ENCODE measurements around the gene S100PBP.

S100PBP gene

DNA sequence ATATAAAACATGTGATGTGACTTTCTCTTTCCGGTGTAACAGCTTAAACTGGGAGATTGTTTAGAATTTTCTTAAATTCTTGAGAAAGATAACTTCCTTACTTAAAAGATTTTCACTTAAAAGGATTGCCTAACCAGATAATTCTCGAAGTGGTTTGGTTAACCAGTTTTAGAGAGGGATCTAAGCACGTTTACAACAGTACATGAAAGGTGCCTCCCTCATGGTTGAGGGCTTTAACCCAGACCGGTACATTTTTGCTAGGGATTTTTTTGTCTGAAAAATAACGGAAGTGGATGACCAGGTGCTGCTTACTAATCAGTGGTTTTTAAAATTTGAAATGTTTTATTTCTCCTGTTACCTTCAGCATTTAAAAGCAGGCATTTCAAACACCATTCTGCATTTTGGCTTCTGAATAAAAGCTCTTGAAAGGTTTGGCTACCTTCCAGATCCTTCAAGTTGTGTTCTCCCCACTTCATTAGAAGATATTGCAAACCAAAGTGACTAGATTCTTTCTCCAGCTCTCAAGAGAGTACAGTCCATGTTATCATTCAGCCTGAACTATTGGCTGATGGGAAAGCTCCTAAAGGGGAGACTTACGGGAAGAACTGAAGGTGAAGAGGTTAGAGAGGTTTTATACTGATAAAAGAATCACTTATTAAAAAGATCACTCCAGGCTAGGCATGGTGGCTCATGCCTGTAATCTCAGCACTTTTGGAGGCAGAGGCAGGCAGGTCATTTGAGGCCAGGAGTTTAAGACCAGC lies 12.8 kb downstream of the S100PBP start:
- DNase-seq = no peak

DNA sequence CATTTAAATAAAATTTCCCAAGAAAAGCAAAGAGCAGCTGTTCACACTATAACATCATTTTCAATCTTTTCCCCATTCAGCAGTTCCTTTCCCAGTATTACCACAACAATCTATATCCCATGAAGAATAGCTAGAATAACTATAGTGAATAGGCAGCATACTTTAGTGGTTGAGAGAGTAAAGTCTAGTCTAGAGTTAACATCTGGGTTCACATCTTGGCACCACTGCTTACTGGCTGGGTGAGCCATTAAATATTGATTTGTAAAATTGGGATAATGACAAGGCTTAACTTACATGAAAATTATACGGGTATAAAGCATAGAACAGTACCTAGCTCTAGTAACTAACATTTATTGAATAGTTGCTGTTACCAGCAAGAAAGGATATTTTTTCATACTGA lies 14.4 kb downstream of the S100PBP start:
- DNase-seq = no peak

DNA sequence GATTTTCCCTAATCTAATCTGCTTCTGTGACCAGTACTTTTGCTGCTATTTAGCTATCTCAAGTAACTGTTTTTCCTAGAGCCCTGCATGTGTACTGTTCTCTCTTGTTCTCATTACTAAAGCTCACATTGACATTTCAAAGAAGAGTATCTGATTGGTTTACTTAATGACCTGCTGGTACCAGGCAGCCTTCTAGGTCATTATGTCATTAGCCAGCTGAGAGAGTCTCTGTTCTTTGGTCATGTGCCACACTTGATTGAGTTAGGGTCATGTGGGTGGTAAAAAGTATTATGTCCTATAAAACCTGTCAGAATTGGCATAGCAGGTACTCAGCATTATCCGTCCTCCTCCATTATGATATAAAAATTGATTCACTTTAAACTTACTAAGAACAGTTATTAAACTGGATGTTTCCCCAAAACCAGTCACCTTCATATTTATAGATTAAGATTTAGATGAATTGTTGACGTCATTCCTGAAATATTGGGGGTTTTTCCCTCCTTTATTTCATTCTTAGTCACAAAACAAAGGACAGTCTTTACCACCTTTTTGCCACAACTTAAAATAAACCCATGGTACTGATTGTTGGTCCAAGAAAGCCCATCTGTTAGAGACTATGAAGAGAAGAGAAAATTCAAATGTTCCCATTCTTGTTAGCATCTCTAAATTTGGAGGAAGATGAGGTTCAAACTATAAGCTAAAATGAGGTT lies 31.1 kb downstream of the S100PBP start:
- no peak for DNase-seq

- no peak for DNase-seq
Measured at GRCh38 chr1:32855861-32856617, 38.6 kb downstream of the S100PBP start.

GRCh38 chr1:32858136-32858535 lies 40.7 kb downstream of the S100PBP start:
- DNase-seq = no peak

DNA sequence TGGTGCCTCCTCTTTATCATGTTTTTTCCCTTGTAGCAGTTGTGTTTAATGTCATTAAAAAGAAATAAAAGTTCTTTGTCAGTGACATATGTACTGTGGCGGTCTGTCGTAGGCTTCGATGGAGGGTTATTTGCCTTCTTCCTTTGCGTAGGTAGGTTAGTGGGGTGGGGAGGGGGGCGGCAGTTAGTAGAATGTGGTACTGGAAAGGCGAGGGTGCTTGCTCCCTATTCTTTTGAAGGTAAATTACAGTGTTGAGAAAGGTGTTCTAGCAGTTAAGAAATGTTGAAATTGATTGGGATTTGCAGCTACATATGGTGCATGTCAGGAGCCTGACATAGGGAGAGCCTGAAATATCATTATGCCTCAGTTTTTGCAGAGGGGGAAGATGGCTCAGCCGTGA lies 41.3 kb downstream of the S100PBP start:
- no peak for DNase-seq

DNA sequence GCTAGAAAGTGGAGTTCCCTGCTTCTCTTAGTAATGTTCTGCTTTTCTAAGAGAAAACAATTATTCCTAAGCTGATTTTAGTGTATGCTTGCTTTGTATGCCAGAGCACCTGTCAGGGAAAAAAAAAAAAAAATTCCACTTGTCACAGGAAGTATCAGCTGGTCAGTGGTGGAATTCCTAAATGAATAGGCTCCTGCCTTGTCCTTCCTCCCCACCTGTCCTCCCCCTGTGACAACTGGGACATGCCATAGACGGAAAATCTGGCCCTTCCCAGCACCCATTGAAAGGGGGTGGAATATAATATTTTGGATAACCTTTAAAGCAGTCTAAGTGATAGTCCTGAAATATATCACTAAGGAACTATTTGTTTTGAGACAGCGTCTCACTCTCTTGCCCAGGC lies 42.5 kb downstream of the S100PBP start:
- DNase-seq = no peak

DNA sequence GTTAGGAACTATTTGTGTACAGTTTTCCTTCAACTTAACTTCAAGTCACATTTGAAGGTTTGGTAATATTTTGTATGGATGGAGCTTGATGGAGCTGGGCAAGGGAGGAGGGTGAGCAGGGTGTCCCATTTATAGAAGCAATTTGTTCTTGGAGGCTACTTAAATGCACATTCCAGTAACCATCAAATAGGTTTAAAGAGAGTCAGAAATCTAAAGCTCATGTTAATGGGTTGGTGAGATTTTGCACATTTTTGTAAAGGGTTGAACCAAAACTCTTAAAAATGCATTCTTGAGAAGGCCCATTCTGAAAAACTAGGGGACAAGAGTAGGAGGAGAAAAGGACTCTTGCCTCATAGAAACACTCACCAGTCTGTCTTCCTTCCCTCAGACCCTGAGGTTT lies 43.1 kb downstream of the S100PBP start:
- no peak for DNase-seq

DNA sequence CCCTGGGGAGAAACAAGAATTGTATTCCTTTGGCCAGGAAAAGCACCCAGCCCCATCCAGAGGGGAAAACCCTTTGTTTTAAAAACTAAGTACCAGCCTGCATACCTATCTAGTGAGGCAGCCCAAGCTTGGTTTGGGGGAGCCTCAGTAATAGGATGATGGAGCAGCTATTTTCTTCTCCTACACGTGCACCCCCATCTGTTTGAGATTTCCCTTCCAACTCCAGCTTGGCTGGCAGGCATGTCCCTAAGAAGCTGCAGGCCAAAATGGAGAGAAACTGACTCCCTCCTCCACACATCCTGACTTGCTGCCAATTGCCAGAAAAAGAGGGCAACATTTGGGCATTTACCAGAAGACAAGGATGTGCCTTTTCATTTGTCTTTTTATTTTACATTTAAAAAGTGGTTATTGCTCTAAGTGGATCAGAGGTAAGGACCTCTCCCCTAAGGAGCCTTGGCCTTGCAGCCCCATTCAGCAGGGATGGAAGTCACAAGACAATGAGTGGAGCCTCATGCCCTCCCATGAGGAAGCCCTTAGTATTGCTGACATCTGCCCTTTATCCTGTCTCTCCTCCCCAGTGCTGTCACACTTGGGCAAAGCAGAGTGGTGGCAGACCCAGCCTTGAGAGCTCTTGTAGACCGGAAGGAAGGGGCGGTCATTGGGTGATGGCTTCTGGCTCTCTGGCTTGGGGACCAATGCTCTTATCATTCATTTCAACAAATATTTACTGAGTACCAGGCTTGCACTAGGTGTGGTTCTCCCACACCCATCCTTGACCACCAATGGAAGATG lies 44.6 kb downstream of the S100PBP start:
- no peak for DNase-seq

DNA sequence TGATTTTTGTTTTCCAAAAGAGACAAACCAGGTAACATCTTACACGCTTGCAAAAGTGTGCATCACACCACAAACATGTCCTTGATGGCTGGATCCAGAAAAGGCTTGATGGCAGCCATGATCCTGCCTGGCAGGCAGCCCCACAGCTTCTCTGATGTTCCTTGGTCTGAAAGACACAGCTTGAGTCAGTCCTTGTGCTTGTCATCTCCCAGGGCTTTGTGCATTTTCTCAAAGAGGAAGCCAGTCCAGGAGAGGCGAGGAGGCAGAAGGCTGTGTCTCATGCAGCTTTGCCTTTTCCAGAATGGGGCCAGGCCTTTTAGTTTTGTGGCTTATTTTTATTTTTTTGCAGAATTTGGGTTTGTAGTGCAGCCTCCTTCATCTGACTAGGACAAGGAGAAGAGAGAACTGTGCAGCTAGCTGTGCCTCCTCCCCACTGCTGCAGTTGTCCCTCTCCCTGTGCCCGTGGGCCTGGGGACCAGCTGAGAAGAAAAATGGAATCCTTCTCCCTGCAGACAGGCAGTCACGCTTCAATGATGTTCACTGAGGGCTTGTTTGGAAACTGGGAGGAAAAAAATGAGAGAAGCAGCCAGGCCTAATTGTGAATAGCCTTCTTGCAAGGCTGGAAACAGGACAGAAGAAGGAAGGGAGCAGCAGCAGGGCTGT lies 45.9 kb downstream of the S100PBP start:
- no peak for DNase-seq

DNA sequence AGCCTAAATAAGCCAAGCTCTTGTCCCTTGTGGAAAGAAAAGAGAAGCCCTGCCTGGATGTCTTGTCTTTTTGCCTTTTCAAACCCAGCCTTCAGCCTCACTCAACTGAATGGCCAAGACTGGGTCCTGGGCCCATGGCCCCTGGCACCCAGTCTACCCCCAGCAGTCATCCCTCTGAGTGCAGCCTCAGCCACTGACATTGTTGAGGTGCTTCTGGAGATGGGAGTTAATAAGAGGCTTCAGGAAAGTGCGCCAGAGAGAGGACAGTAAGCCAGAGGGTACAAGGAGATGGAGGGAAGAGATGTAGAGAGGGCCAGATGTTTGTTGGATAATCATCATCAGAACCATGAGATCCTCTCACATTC lies 46.4 kb downstream of the S100PBP start:
- DNase-seq = no peak

DNA sequence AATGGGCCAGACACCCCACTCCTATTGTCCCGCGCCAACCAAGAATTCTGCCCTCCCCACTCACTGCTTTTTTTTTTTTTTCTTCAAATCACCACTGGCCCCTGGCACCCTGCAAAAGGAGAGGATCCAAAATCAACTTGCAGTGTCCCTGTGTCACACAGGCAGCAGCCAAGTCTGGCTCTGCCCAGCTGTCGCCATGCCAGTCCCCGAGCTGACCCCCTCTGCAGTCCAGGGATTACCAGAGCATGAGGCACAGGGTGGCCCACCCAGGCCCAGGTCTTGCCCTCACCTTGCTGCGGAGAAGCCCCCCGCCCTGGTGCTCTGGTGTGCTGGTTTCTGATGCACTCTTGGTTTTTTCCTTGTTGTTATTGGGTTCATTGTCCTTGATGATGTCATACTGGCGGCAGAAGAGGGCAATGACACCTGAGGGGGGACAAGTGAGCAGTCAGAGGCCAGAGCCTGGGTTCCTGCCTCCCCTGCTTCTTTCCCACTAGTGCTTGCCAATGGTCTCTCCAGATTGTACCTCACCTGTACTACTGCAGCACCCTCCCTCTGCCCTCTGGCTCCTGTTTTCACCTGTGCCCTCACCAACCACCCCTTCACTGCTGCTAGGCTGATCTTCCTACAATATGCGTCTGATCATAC lies 47.0 kb downstream of the S100PBP start:
- no peak for DNase-seq

DNA sequence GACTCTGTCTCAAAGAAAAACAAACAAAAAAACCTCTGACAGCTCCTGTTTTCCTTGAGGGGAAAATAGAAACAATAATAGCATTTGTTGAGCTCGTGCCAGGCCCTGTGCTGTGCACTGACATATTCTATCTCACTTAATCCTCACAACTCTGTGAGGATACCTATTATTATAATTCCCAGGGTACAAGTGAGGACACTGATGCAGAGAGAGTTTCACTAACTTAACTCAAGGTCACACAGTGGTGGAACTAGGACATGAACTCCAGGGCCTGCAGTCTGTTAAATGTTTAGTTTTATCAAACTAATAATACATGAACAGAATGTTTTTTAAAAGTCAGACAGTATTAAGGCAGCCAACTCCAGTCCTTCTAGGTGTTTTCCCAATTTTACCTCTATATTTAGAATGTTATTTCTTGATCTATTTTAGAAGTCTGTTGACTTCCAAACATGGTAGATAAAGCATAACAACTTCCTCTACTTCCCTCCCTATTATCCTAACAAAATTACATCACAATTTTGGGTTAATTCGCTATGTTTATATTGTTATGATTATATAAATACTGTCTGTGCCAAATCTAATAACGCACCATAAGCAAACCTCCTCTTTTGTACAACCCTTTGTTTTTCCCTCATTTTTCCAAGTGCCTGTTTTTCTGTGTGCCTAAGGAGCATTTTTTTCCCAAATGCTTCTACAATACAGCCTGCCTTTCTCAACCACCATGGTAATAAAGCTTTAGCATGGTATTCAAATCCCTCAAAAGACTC lies 48.4 kb downstream of the S100PBP start:
- no peak for DNase-seq

DNA sequence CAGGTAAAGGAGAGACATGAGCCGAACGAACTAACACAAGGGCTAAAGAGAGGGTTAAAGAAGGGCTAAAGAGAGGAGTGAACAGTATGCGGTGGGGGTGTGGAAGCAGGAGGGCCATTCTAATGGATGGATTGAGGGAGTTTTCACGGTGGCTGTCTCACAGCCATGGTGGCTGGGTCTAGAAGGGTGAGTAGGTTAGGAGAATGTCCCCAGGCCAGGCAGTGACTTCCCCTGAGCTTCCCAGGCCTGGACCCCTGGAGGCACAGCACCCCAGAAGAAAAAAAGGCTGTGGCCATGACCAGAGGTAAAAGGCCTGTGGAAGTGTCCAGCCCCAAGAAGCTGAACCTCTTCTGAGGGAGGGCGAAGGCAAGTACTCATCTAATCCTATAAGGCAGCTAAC lies 49.7 kb downstream of the S100PBP start:
- DNase-seq = no peak

- no peak for DNase-seq
Measured at GRCh38 chr1:32867671-32868070, 50.2 kb downstream of the S100PBP start.

DNA sequence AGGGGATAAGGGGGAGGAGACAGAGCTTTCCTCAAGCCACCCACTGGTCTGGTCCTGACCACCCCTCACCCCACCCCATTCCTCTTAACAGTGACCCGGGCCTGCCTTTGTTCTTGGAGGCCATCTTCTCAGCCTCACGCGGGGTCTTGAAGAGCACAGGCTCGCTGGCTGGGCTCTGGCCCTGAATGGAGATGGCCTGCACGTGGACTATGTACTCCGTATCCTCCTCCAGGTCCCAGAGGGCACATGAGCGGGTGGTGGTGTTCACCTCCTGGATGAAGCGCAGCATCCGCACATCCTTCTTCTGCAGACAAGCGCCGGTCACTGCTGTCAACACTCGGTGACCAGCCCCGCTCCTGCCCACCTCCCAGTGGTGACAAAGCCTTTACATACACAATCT lies 50.6 kb downstream of the S100PBP start:
- no peak for DNase-seq

GRCh38 chr1:32868806-32869455 lies 51.5 kb downstream of the S100PBP start:
- DNase-seq = no peak

DNA sequence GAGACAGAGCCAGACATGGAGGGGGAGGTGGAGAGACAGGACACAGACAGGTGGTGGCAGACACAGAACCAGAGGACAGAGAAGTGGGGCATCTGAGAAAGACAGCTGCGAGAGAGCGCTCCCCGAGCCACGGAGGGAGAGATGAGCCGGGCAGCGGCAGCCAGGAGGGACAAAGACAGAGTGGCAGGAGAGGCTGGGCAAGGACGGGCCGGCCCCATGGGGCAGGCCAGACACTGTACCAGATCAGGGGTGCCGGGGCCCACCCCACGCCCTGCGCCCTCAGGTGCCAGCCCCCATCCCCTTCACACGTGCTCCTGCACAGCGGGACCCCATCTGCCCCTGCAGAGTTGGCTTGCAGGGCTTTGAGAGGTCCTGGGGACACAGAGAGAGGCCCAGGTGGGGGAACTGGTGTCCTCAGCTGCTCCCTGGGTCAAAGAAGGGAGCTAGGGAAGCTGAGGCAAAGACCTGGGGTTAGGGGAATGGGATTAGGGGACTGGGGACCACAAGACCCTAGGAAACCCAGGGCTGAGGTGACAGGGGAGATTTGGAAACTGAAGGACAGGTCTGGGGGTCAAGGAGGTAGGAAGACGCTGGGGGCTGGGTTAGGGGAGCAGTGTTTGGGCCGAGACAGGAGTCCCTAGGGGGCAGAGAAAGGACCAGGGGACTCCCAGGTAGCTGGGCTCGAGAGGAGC lies 52.6 kb downstream of the S100PBP start:
- DNase-seq = no peak

GRCh38 chr1:32870615-32871363 lies 53.3 kb downstream of the S100PBP start, which contains the start of gene FNDC5:
TSS of gene FNDC5 (minus strand) at chr1:32870912.
- DNase-seq = no peak

Data from activated naive CD4-positive, alpha-beta T cell treated with Interleukin-2 at 50 U/mL for 16 hours (primary cell).